ENCODE measurements around the gene KSR1.

GRCh38 chr17:27602721-27603420, 146.6 kb downstream of the KSR1 start:
- TF ChIP-seq TARDBP (IDR thresholded peaks at IDR 0.05): no peak
- no peak for TF ChIP-seq FOXM1 (IDR thresholded peaks at IDR 0.05; ENCODE audit: borderline replicate concordance)
- TF ChIP-seq FOXA1 (IDR thresholded peaks at IDR 0.05): no peak
- TF ChIP-seq SUZ12 (IDR thresholded peaks at IDR 0.05): no peak
- TF ChIP-seq FOXK2 (IDR thresholded peaks at IDR 0.05): no peak
